Activated naive CD4-positive, alpha-beta T cell treated with anti-CD3 and anti-CD28 coated beads for 36 hours (primary cell): ENCODE data around the gene CACNA1C. TPM values are rescaled to one million over a fixed set of nuclear protein-coding genes. Genes with fewer than 3 reads are reported as not detected.

Experiments
- CTCF ChIA-PET: fragments of 350-600 bp; sonication (Branson Sonifier 250); formaldehyde crosslinking; loops from one replicate; lab custom pipeline; 2021; ENCODE audit warnings: antibody characterized with exemption; lab: Charles Lee
- DNase-seq: peaks from one replicate; pipeline ENCODE4 v3.0.0-alpha.2; 2020
- H3K27ac Mint-ChIP-seq: one replicate; pipeline ENCODE4 v1.8.0; 2021; ENCODE audit warnings: mild to moderate bottlenecking, mixed read lengths
- H3K27me3 Mint-ChIP-seq: one replicate; pipeline ENCODE4 v1.8.0; 2021; ENCODE audit warnings: low read depth, mixed read lengths
- H3K36me3 Mint-ChIP-seq: one replicate; pipeline ENCODE4 v1.8.0; 2021; ENCODE audit warnings: low read depth, mixed read lengths
- H3K4me1 Mint-ChIP-seq: one replicate; pipeline ENCODE4 v1.8.0; 2021; ENCODE audit warnings: low read depth, mixed read lengths
- H3K4me3 Mint-ChIP-seq: one replicate; pipeline ENCODE4 v1.8.0; 2021; ENCODE audit warnings: mild to moderate bottlenecking, moderate library complexity, mixed read lengths
- H3K9me3 Mint-ChIP-seq: one replicate; pipeline ENCODE4 v1.8.0; 2021; ENCODE audit warnings: mixed read lengths
- intact Hi-C: fragments of 100-400 bp; cut with micrococcal nuclease; formaldehyde crosslinking; loops from one replicate; pipeline ENCODE4 v1.15.1; 2023
- total RNA-seq, 2 experiments: library from RNA; stranded (reverse); gene quantifications; one replicate each; pipeline ENCODE4 v1.2.3, GENCODE V29; 2021

CACNA1C gene
- total RNA-seq, 2 experiments from 2014 or later, result 0.02 to 0.12 TPM

DNA sequence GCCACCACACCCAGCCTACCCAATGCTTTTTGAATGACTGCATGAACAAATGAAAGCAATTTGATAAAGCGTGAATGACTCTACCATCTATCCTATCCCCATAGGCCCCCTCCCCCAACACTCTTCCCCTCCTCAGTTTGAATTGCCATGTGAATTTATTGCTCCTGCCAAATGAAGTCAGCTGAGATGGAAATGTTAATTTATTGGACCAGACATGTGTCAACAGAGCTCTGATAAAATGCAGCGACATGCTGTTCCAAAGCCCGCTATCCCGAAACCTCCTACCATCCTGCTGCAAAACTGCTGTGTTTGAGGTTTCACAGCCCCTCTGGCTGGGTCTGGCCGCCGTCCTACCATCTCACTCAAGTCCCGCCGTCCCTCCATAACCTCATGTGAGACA, 360.5 kb downstream of the CACNA1C start:
- H3K9me3 Mint-ChIP-seq, result no peaks in the 10 kb centered on the region
- H3K27me3 Mint-ChIP-seq, result no peaks in the 10 kb centered on the region
- H3K4me1 Mint-ChIP-seq, result no peaks in the 10 kb centered on the region
- no peaks in the 10 kb centered on the region for H3K36me3 Mint-ChIP-seq
- intact Hi-C loops, result no loop called here
- CTCF ChIA-PET, result interaction anchor here (1.4 kb wide), 1 partner anchor 20 kb away, joined by 3 read pairs; no protein-coding TSS in a partner anchor
- no peak overlapping the region for H3K27ac Mint-ChIP-seq
- H3K4me3 Mint-ChIP-seq, result no peak overlapping the region
- no peak for DNase-seq

DNA sequence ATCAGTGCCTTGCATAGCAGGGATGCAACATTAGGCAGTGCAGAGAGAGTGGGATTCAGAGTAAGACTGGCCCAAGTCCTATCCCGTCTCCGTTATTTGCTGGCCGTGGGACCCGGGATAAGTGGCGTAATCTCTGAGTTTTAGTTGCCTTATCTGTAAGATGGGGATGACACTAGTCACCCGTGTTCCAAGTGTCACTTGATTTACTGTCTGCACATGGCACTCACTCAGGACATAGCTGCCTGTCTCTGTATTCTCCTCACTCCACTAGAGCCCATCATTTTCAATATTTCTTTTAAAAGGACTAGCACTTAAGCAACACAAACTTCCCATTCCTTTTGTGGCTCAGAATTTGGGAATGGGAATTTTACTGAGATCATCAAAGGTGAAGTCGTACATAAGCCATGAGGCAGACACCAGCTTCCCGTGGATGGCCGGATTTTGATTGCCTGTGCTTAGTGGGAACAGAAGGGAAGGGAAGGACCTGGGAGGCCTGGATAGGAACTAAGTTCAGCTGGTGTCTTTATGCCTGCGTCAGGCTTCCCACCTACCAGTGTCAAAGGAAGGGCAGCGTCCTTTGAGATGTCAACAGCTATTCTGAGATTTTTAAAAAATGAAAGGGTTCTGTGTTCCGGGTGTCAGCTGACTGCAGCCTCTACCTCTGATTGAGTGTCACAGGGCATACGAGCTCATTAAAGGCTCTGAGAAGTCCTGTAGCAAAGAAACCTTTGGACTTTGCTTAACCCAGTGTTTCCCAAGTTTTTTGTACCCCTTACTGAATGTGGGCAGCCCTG, 361.4 kb downstream of the CACNA1C start:
- H3K27ac Mint-ChIP-seq, result no peak overlapping the region
- no peaks in the 10 kb centered on the region for H3K4me1 Mint-ChIP-seq
- H3K36me3 Mint-ChIP-seq, result no peaks in the 10 kb centered on the region
- CTCF ChIA-PET, result no interaction called here
- no peaks in the 10 kb centered on the region for H3K27me3 Mint-ChIP-seq
- no peaks in the 10 kb centered on the region for H3K9me3 Mint-ChIP-seq
- H3K4me3 Mint-ChIP-seq, result no peak overlapping the region
- intact Hi-C loops, result no loop called here
- DNase-seq, result no peak

DNA sequence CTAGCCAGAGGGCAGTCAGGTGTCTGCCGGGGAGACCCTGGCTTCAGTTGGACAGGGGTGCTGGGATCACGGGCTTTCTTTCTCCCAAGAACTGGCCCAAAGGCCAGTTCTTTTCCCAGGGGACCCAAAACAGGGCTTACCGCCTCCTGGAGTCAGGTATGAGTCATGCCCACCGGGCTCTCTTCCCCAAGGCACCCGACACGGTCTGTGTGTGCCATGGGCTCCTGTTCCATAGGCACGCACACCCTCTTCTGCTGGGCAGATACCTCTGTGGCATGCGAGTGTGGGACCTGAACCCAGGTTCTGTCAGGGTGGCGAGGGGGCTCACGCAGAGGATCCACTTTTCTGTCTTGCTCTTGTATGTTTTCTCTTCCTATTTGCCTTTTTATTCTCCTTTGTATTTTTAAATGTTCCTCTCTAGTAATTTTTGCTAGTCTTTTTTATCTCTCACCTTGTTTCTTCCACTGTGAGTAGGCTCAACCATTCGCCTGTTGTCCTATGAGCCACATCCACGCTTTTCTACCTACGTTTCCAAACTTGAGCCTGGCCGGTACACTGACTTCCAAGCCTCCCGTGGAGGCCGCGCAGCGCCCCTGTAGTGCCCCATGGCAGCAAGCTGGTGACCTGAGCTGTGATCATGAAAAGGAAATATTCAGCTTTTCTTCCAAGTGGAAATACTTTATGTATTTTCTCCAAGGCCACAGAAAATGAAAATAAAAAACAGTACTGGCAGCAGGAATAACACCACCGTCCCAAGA, 362.2 kb downstream of the CACNA1C start:
- Mint-ChIP-seq H3K27me3 (no peaks in the 10 kb centered on the region), H3K9me3 (no peaks in the 10 kb centered on the region), H3K27ac (no peak overlapping the region), H3K36me3 (no peaks in the 10 kb centered on the region), H3K4me3 (no peak overlapping the region), H3K4me1 (no peaks in the 10 kb centered on the region)
- intact Hi-C loops, result no loop called here
- DNase-seq, result no peak
- CTCF ChIA-PET, result no interaction called here

DNA sequence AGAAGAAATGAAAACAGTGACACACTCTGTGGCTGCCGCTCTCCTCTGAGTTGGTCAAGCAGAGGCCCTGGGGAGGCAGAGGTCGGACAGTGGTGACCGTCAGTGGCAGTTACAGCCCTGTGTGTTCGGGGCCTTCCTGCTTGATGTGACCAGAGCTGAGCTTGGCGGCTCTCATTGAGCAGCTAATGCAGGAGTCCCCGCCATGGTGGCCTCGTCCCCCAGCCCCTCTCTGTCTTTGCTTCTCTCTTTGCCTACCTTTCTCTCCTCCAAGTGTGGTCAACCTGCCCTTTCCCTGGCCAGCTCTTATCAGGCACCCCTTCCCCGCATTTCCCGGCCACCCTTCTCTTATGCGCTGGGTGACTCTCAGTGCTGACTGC, 362.8 kb downstream of the CACNA1C start:
- H3K27me3 Mint-ChIP-seq, result no peaks in the 10 kb centered on the region
- CTCF ChIA-PET, result no interaction called here
- no peaks in the 10 kb centered on the region for H3K4me1 Mint-ChIP-seq
- H3K4me3 Mint-ChIP-seq, result no peak overlapping the region
- no peaks in the 10 kb centered on the region for H3K9me3 Mint-ChIP-seq
- no peaks in the 10 kb centered on the region for H3K36me3 Mint-ChIP-seq
- H3K27ac Mint-ChIP-seq, result no peak overlapping the region
- intact Hi-C loops, result no loop called here
- no peak for DNase-seq

DNA sequence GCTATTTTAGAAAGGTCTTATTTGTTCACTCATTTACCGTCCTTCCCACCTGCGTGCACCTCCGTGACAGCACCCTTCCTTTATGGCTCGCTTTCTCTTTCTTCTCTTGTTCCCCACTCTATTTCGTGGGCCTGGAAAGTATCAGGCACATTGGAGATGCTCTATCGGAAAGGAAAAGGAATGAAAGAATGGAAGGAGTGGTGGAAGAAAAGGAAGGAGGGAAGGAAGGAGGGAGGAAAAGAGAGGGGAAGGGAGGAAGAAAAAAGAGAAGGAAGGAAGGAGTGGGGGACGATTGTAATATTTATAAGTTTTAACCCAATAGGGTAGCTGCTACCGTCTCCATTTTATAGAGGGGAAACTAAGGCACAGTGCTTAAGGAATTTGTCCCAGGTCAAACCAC, 363.4 kb downstream of the CACNA1C start:
- Mint-ChIP-seq H3K9me3 (no peaks in the 10 kb centered on the region), H3K27me3 (peaks cover under 1% of the 10 kb centered on the region), H3K36me3 (no peaks in the 10 kb centered on the region), H3K4me1 (no peaks in the 10 kb centered on the region), H3K4me3 (no peak overlapping the region), H3K27ac (no peak overlapping the region)
- no peak for DNase-seq
- CTCF ChIA-PET, result no interaction called here
- intact Hi-C loops, result no loop called here

DNA sequence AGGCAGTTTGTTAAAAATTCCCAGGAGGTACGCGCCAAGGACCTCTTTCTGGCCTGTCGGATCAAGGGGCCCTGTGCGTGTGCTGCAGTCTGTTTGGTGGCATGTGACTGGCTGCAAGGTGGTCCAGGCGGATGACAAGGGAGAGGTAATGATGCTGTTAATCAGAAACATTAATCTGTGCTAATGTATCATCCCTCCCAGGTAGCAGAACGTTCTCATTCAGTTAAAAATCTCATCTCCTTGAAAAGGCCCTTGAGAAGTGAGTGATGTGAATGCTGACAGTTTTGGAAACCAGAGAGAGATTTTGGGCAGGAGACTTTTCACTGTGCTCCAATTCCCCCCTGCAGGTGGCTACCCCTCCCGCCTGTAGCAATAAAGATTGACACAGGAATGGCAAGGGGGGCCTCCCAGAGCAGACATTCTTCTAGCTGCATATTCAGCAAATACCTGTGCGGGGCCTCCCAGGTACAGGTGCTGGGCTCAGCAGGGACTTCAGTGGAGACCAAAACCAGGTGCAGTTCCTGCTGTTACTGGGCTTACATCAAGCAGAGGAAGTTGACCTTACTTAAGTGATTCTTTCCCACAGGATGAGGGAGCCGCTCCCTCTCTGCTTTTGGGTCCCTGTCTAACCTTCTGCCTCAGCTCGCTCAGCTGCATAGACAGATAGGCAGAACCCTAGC, 364.8 kb downstream of the CACNA1C start:
- Mint-ChIP-seq H3K4me1 (no peaks in the 10 kb centered on the region), H3K9me3 (no peaks in the 10 kb centered on the region), H3K4me3 (no peak overlapping the region), H3K27me3 (peaks cover 1% of the 10 kb centered on the region), H3K36me3 (no peaks in the 10 kb centered on the region), H3K27ac (no peak overlapping the region)
- intact Hi-C loops, result no loop called here
- no peak for DNase-seq
- CTCF ChIA-PET, result no interaction called here

DNA sequence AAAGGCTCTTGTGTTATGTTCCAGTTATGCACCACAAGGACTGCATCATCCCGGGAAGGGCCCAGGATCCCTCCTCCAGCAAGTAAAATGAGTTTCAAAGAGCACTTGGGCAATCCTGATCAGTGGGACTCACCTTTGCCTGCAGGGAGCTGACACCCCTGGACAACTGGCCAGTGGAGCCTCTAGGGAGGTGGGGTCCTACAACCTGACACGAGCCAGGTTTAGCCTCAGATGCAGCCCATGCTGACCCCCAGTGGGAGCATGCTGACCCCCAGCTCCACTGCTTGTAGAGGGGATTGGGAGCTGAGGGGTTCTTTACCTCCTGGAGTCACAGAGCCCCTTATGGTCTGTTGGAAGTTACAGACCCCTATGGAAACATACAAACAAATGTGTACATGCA, 365.8 kb downstream of the CACNA1C start:
- Mint-ChIP-seq H3K36me3 (no peaks in the 10 kb centered on the region), H3K4me1 (no peaks in the 10 kb centered on the region), H3K27me3 (peaks cover 1% of the 10 kb centered on the region), H3K9me3 (no peaks in the 10 kb centered on the region), H3K27ac (no peak overlapping the region), H3K4me3 (no peak overlapping the region)
- intact Hi-C loops, result no loop called here
- CTCF ChIA-PET, result interaction anchor here (0.6 kb wide), 1 partner anchor 61 kb away, joined by 4 read pairs; no protein-coding TSS in a partner anchor
- DNase-seq, result no peak

DNA sequence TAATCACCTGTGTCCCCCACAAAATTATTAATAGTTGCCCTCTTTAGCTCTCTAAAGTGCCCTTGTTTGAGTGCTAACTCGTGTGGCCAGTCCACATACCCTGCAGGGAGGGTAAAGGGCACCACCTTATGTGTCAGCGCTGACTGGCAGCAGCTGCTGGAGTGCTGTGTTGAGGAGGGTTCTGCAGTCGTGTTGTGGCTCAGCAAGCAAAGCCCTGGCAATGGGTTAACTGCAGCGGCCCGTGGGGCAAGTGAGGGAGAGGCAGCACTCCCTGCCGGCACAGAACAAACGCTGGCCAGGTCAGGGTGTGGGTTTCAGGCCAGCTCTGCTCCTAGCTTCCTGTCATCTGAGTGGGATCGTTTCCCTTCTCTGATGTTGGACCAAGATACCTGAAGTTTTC, 369.8 kb downstream of the CACNA1C start:
- H3K4me1 Mint-ChIP-seq, result no peaks in the 10 kb centered on the region
- intact Hi-C loops, result no loop called here
- no peak overlapping the region for H3K27ac Mint-ChIP-seq
- H3K36me3 Mint-ChIP-seq, result no peaks in the 10 kb centered on the region
- DNase-seq, result no peak
- H3K27me3 Mint-ChIP-seq, result peaks cover 4% of the 10 kb centered on the region
- CTCF ChIA-PET, result no interaction called here
- no peak overlapping the region for H3K4me3 Mint-ChIP-seq
- H3K9me3 Mint-ChIP-seq, result peaks cover 3% of the 10 kb centered on the region

DNA sequence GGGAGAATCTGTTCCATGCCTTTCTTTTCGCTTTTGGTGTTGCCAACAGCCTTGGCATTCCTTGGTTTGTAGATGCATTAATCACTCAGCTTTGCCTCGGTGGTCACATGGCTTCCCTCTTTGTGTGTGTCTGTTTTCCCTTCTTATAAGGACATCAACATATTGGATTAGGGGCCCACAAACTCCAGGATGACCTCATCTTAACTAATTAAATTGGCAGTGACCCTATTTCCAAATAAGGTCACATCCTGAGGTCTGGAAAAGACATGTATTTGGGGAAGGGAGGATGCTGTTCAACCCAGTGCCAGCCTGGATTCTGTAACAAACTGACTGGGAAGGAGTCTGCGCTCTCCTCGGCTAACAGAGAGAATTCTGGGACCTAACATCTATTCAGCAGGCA, 376.2 kb downstream of the CACNA1C start:
- CTCF ChIA-PET, result interaction anchor here (0.9 kb wide), 1 partner anchor 379 kb away, joined by 3 read pairs; no protein-coding TSS in a partner anchor

DNA sequence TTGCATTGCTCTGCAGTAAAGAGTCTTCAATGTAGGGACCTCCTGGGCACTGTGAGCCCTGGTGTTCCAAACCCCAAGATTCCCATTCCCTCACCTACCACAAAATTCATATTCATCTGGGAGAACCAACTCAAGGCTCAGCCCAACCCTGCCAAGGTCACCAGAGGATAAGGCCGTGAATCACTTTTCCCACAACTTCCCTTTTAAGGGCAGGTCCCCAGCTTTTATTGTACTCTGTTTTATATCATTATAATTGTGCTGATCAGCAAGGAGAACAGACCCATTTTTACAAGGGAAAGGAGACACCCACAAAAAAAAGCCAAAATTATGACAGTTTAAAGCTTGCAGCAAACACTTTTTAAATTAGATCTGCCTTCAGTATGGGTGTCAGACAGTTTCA, 379.0 kb downstream of the CACNA1C start:
- H3K4me3 Mint-ChIP-seq, result no peak overlapping the region
- DNase-seq, result no peak
- peaks cover 2% of the 10 kb centered on the region for H3K27me3 Mint-ChIP-seq
- intact Hi-C loops, result no loop called here
- no peaks in the 10 kb centered on the region for H3K9me3 Mint-ChIP-seq
- CTCF ChIA-PET, result interaction anchor here (0.6 kb wide), 1 partner anchor 607 kb away, joined by 3 read pairs; no protein-coding TSS in a partner anchor
- H3K27ac Mint-ChIP-seq, result no peak overlapping the region
- H3K4me1 Mint-ChIP-seq, result no peaks in the 10 kb centered on the region
- no peaks in the 10 kb centered on the region for H3K36me3 Mint-ChIP-seq

More for the DNA sequence above, 376.2 kb downstream of the CACNA1C start:
- Mint-ChIP-seq H3K4me1 (no peaks in the 10 kb centered on the region), H3K27ac (no peak overlapping the region), H3K9me3 (peaks cover 3% of the 10 kb centered on the region), H3K36me3 (no peaks in the 10 kb centered on the region), H3K27me3 (peaks cover 3% of the 10 kb centered on the region), H3K4me3 (no peak overlapping the region)
- no peak for DNase-seq
- intact Hi-C loops, result no loop called here

DNA sequence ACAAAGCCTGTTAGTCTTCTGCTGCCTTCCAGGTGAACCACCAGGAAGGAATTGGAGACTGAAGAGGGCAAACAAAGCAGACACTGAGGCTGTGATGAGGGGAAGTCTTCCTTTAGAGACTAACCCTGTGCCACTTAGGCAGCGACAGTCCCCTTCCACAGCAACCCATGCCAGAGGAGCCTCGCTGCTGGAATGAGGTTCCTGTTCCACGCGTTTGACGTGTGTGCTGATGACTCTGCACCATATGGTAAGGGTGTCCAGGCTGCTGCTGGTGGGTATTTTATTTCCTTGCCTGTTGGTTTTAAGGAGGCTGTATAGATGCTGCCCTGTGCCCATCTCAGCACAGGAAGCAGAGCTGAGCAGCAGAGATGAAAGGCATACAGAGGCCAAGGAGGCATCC, 380.1 kb downstream of the CACNA1C start:
- DNase-seq, result no peak
- Mint-ChIP-seq H3K4me1 (no peaks in the 10 kb centered on the region), H3K9me3 (peaks cover under 1% of the 10 kb centered on the region), H3K27me3 (peaks cover 2% of the 10 kb centered on the region), H3K36me3 (no peaks in the 10 kb centered on the region), H3K4me3 (no peak overlapping the region), H3K27ac (no peak overlapping the region)
- CTCF ChIA-PET, result no interaction called here
- intact Hi-C loops, result no loop called here

DNA sequence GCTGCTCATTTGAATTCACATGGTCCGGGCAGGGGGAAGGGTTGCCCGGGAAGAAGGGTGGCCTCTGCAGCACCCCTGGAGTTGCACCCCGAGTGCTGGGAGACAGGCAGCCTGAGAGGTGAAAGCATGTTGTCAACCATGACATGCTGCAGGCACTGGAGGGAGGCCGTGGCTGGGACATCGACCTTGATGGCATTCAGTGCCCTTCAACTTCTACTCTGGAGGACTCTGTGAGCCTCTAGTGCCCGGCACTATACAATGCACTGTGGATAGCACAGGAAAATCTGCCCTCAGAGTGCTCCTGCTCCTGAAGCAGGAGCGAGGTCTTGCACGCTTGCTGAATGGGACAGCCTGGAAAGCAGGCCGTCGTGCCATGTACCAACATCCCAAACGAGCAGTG, 382.7 kb downstream of the CACNA1C start:
- H3K4me1 Mint-ChIP-seq, result no peaks in the 10 kb centered on the region
- intact Hi-C loops, result no loop called here
- peaks cover 2% of the 10 kb centered on the region for H3K9me3 Mint-ChIP-seq
- no peak for DNase-seq
- H3K27me3 Mint-ChIP-seq, result peaks cover 2% of the 10 kb centered on the region
- no peak overlapping the region for H3K27ac Mint-ChIP-seq
- no peak overlapping the region for H3K4me3 Mint-ChIP-seq
- CTCF ChIA-PET, result no interaction called here
- H3K36me3 Mint-ChIP-seq, result no peaks in the 10 kb centered on the region
